ENCODE measurements around the gene FES.
"Not testable (repeated sequence)": the region's sequence is repeated elsewhere in the genome, so short reads cannot be mapped to it uniquely, and the experiment has no call there.

Gene FES

GRCh38 chr15:90910441-90911301 is 26.4 kb downstream of the FES start:
- no peak for DNase-seq (ENCODE audit: low spot score)

DNA sequence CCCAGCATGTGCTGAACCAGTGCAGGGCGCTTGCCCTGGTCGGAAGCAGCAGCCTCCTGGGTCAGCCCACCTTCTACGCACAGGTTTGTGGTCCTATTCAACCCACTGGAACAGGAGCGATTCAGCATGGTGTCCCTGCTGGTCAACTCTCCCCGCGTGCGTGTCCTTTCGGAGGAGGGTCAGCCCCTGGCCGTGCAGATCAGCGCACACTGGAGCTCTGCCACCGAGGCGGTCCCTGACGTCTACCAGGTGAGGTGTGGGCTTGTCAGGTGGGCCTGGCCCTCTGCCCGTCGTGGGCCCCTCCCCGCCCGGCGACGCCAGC is 27.0 kb downstream of the FES start:
- no peak for DNase-seq (ENCODE audit: low spot score)

GRCh38 chr15:90911906-90912769 is 27.8 kb downstream of the FES start:
- no peak for DNase-seq (ENCODE audit: low spot score)

DNA sequence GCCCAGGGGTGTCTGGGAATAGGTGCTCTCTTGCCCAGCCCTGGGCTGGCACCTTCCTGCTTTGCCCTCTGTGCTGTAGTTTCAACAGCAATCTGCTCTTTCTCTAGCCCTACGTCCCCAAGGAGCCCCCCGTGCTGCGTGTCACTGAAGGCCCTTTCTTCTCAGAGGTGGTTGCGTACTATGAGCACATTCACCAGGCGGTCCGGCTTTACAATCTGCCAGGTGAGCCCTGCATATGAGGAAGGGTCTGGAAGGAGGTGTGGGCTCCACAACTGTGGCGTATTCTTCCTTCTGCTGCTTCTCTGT is 28.4 kb downstream of the FES start:
- DNase-seq (ENCODE audit: low spot score) = no peak

DNA sequence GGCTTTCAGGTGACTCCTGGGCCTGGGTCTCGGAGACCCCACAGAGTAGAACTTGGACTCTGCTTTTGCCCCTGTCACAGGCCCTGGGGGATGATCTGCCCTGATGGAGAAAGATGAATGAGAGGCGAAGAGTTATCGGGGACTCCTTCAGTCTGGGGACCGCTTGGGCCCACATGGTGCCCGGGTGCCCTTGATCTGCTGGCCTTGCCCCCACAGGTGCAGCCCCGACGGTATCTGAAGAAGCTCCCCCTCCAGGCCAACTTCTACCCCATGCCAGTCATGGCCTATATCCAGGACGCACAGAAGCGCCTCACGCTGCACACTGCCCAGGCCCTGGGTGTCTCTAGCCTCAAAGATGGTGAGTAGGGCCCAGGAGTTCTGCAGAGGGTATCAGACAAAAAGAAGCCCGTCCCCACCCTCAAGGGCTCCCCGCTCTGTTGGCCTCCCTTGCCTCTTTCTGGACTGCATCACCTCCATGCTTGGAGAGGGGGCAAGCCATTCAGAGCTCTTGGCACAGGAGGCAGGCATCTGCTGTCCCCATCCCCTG is 29.2 kb downstream of the FES start:
- DNase-seq (ENCODE audit: low spot score) = no peak

- no peak for DNase-seq (ENCODE audit: low spot score)
Measured at GRCh38 chr15:90914305-90915080, 30.2 kb downstream of the FES start.

DNA sequence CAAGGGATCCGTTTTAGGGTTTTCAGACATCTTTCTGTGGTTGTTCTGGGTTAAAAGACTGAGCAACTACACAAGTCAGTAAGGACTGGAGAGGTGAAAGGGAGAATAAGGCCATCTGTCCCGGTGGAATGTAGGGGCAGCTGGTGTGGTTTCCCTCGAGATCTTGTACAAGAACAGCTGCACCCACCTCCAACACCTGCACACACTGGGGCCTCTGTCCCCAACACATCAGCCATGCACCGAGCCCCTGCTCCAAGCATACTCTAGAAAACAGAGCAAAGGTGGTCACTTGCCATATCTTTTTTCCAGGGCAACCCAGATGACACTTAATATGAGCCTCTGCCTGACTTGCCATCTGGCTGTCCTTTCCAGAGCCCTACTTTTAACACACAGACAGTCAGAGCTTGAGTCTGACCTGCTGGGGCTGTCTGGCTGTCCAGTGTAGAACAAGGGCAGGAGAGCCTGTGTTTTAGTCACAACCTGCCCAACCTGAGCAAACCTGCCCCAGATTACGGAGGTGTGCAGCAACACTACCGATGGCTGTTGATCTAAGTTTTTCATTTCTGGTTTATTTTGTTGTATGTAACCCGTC is 31.0 kb downstream of the FES start:
- no peak for DNase-seq (ENCODE audit: low spot score)

GRCh38 chr15:90915808-90916440 is 31.6 kb downstream of the FES start:
- no peak for DNase-seq (ENCODE audit: low spot score)

DNA sequence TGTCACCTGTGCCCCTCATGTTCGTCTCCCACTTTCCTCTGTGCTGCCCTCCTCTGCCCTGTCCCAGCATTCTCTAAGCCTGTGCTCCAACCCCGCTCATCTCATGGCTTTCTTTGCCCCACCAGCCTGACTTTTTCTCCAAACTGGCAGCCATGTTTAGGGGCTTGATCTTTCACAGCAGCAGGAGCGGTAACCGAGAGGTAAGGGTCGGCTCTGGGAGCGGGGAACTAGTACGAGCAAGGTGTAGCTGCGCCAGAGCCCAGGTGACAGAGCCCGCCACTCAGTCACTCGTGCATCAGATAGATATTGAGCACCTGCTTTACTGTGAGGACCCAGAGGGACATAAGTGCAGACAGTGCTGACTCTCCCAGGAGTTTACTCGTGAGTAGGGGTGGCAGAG is 32.2 kb downstream of the FES start:
- no peak for DNase-seq (ENCODE audit: low spot score)

DNA sequence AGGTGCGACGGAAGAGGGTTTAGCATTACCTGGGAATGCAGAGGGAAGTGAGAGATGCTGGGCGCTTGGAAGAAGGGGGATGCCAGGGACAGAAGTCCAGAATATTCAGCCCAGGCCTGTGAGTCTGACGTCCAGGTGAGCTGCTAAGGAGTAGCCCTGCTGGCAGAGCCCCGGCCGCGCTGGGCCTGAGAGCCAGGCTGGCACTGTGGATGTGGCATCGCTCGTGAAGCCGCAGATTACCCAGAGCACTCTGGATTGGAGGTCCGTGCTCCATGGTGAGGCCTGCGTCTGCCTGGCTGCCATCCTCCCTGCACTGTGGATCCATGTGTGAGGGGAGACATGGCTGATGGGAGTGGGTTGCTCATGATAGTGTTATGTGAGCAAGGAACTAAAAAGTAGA is 33.3 kb downstream of the FES start:
- no peak for DNase-seq (ENCODE audit: low spot score)

- DNase-seq (ENCODE audit: low spot score) = no peak
Measured at GRCh38 chr15:90918034-90918788, 33.9 kb downstream of the FES start.

GRCh38 chr15:90918835-90919234 is 34.5 kb downstream of the FES start:
- no peak for DNase-seq (ENCODE audit: low spot score)

DNA sequence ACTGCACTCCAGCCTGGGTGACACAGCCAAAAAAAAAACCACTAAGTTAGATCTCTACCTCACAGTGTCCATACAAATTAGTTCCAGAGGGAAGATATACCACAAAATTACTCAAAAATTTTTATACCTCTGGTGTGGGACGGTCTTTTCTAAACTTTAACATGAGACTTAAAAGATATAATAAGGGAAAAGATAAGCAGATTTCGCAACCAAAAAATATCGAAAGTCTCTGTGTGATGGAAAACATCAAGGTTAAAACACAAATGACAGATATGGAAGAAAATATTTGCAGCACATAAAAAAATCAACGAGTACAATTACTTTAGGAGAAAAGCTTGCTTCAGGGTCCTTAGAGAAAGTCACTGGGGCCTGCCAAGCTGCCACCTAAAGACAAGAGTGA is 37.6 kb downstream of the FES start:
- no peak for DNase-seq (ENCODE audit: low spot score)

DNA sequence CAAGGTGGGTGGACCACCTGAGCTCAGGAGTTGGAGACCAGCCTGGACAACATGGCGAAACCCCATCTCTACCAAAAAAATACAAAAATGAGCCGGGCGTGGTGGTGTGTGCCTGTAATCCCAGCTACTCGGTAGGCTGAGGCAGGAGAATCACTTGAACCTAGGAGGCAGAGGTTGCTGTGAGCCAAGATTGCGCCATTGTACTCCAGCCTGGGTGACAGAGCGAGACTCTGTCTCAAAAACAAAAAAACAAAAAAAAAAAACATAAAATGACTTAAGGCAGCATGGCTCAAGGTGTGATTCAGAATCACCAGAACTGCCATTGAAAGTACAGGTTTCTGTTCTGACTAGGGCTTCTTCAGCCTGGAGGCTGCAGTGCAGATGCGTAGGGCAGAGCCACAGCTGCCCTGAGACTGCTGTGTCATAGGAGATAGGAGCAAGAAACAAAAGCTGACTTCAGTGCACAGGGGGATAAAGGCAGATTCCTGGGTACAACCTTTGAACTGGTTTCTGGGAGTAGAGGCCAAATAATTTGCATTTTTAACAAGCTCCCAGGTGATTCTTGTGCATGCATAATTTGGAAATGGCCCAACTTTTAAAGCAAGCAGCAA is 38.5 kb downstream of the FES start:
- peak; percentile 30 for DNase-seq (ENCODE audit: low spot score)

- DNase-seq (ENCODE audit: low spot score) = no peak
Measured at GRCh38 chr15:90924375-90924774, 40.1 kb downstream of the FES start.

DNA sequence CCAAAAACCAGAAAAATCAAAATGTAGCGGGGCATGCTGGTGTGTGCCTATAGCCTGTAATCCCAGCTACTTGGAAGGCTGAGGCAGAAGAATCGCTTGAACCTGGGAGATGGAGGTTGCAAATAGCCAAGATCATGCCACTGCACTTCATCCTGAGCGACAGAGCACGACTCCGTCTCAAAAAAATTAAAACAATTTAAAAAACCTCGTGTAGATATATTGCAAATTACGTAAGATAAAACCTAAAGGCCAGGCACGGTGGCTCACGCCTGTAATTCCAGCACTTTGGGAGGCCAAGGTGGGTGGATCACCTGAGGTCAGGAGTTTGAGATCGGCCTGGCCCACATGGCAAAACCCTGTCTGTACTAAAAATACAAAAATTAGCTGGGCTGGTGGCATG is 42.5 kb downstream of the FES start:
- DNase-seq (ENCODE audit: low spot score) = not testable (repeated sequence)

GRCh38 chr15:90928106-90928505 is 43.8 kb downstream of the FES start:
- not testable (repeated sequence) for DNase-seq (ENCODE audit: low spot score)

DNA sequence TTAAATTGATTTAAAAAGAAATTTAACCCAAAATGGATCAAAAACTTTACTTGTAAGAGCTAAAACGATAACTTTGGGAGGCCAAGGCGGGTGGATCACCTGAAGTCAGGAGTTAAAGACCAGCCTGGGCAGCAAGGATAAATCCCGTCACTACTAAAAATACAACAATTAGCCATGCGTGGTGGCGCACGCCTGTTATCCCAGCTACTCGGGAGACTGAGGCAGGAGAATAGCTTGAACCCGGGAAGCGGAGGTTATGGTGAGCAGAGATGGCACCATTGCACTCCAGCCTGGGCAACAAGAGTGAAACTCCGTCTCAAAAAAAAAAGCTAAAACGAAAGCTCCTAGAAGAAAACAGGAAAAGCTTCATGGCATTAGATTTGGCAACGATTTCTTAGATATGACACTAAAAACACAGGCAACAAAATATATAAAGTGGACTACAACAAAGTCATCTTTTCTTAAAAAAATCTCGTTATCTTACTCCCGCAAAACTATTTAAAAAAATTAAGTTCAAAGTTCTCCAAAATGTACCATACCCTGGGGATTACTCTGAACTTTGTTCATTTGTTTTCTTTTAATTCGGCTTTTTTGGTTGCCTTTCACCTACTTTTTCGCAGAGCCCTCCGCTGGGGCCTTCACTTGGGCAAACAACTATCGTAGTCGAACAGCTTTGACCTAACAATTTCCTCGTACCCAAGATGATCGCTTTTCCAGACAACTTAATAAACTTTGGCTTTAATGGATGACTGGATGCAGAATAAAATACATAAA is 45.1 kb downstream of the FES start:
- peak; percentile 22 for DNase-seq (ENCODE audit: low spot score)

GRCh38 chr15:90930861-90931574 is 46.7 kb downstream of the FES start:
- DNase-seq (ENCODE audit: low spot score) = no peak

Measured in hematopoietic multipotent progenitor cell treated with erythropoietin and hydrocortisone succinate and interleukin-3 and kit ligand, for 15 days (in vitro differentiated cells).